GM19372 (cell line): ENCODE results near the gene MAP2.

Experiments used
- ATAC-seq: cut with Tn5 transposase; IDR thresholded peaks from one replicate; pipeline ENCODE4 v1.9.1; 2021; ENCODE audit warnings: mild to moderate bottlenecking, low read depth, moderate library complexity; ENCODE audit not compliant: unreplicated experiment

The MAP2 gene

GRCh38 chr2:209526561-209526960, 102.7 kb downstream of the MAP2 start:
- ATAC-seq, result no peak

GRCh38 chr2:209529579-209529978, 105.7 kb downstream of the MAP2 start:
- ATAC-seq, result no peak

- ATAC-seq, result no peak
Measured at GRCh38 chr2:209532321-209532720, 108.5 kb downstream of the MAP2 start.

- ATAC-seq, result no peak
Measured at GRCh38 chr2:209533391-209533790, 109.5 kb downstream of the MAP2 start.

GRCh38 chr2:209534228-209534627, 110.4 kb downstream of the MAP2 start:
- no peak for ATAC-seq

- ATAC-seq, result no peak
Measured at GRCh38 chr2:209536363-209536762, 112.5 kb downstream of the MAP2 start.

- ATAC-seq, result no peak
Measured at GRCh38 chr2:209547726-209548125, 123.9 kb downstream of the MAP2 start.

GRCh38 chr2:209549589-209549988, 125.7 kb downstream of the MAP2 start:
- ATAC-seq, result no peak

- no peak for ATAC-seq
Measured at GRCh38 chr2:209553913-209554312, 130.1 kb downstream of the MAP2 start.

GRCh38 chr2:209556354-209556961, 132.6 kb downstream of the MAP2 start:
- peak; percentile 52 for ATAC-seq

GRCh38 chr2:209560911-209561310, 137.1 kb downstream of the MAP2 start:
- ATAC-seq, result no peak

GRCh38 chr2:209563453-209563852, 139.6 kb downstream of the MAP2 start:
- no peak for ATAC-seq

GRCh38 chr2:209564816-209565215, 141.0 kb downstream of the MAP2 start:
- no peak for ATAC-seq

- ATAC-seq, result no peak
Measured at GRCh38 chr2:209565896-209566582, 142.2 kb downstream of the MAP2 start.

GRCh38 chr2:209570194-209570593, 146.3 kb downstream of the MAP2 start:
- no peak for ATAC-seq

- no peak for ATAC-seq
Measured at GRCh38 chr2:209574515-209574914, 150.7 kb downstream of the MAP2 start.

GRCh38 chr2:209577376-209578357, 153.8 kb downstream of the MAP2 start:
- no peak for ATAC-seq

- no peak for ATAC-seq
Measured at GRCh38 chr2:209578394-209579001, 154.7 kb downstream of the MAP2 start.

- no peak for ATAC-seq
Measured at GRCh38 chr2:209579230-209579749, 155.4 kb downstream of the MAP2 start.

- no peak for ATAC-seq
Measured at GRCh38 chr2:209581040-209581439, 157.2 kb downstream of the MAP2 start.

GRCh38 chr2:209582281-209582680, 158.4 kb downstream of the MAP2 start:
- ATAC-seq, result no peak
